ENCODE measurements around the gene SUFU.

Gene SUFU

DNA sequence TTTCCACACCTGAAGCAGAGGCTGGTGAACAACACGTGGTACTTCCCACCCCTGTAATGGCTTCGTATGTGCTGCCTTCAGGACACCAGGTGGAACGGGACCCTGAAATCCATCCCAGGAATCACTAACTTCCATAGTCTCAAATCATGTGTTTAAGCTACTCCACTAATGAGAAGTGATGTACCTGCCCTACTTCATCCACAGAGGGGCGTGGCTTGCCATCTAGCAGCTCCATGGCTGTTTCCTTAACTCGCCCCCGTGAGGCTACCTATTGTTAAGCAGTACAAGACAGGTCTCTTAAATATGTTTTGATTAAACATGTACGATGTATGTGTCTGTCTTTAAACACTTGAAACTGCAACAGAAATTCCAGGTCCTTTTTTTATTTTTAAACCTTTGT, 178.6 kb downstream of the SUFU start:
- peaks cover 31% of the 10 kb centered on the region for H3K4me1 ChIP-seq
- peak overlapping the region; percentile 29 for H3K27ac ChIP-seq
- no peaks in the 10 kb centered on the region for H3K9me3 ChIP-seq (ENCODE audit: control insufficient read depth, low read length)
- TF ChIP-seq, protein P1, sequence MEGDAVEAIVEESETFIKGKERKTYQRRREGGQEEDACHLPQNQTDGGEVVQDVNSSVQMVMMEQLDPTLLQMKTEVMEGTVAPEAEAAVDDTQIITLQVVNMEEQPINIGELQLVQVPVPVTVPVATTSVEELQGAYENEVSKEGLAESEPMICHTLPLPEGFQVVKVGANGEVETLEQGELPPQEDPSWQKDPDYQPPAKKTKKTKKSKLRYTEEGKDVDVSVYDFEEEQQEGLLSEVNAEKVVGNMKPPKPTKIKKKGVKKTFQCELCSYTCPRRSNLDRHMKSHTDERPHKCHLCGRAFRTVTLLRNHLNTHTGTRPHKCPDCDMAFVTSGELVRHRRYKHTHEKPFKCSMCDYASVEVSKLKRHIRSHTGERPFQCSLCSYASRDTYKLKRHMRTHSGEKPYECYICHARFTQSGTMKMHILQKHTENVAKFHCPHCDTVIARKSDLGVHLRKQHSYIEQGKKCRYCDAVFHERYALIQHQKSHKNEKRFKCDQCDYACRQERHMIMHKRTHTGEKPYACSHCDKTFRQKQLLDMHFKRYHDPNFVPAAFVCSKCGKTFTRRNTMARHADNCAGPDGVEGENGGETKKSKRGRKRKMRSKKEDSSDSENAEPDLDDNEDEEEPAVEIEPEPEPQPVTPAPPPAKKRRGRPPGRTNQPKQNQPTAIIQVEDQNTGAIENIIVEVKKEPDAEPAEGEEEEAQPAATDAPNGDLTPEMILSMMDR (IDR thresholded peaks at IDR 0.05) = no peak
- H3K4me2 ChIP-seq (ENCODE audit: low read length) = no peak overlapping the region
- no peaks in the 10 kb centered on the region for H3K36me3 ChIP-seq (ENCODE audit: control insufficient read depth, insufficient read depth, low read length)
- H3K9ac ChIP-seq = no peak overlapping the region
- peaks cover 10% of the 10 kb centered on the region for H3K79me2 ChIP-seq
- no peak overlapping the region for H2AFZ ChIP-seq
- no peak overlapping the region for H3K4me3 ChIP-seq (ENCODE audit: low read depth, low read length)
- H3K27me3 ChIP-seq (ENCODE audit: control insufficient read depth, insufficient read depth, low read length) = no peaks in the 10 kb centered on the region

DNA sequence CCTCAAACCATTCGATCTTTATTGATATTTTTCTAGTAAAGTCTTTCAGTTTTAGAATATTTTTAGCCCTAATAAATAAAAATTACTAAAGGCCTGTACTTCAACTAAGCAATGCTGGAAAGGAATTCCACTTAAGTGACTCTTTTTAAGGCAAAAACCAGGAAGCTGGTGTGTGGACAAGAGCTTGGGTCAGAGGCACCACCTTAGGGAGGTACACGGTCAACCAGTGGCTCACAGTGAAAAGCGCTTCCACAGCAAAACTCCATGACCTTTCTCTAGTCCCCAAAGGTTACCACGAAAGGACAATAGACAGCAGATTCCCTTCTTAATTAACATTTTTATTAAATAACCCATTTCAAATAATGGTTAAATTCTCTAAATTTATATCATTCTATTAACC, 179.2 kb downstream of the SUFU start:
- H3K27ac ChIP-seq = peak overlapping the region; percentile 29
- no peak overlapping the region for H3K4me3 ChIP-seq (ENCODE audit: low read depth, low read length)
- no peak overlapping the region for H2AFZ ChIP-seq
- peaks cover 25% of the 10 kb centered on the region for H3K4me1 ChIP-seq
- H3K36me3 ChIP-seq (ENCODE audit: control insufficient read depth, insufficient read depth, low read length) = no peaks in the 10 kb centered on the region
- no peak overlapping the region for H3K4me2 ChIP-seq (ENCODE audit: low read length)
- no peak overlapping the region for H3K9ac ChIP-seq
- H3K27me3 ChIP-seq (ENCODE audit: control insufficient read depth, insufficient read depth, low read length) = no peaks in the 10 kb centered on the region
- TF ChIP-seq, protein P1 (IDR thresholded peaks at IDR 0.05) = no peak
- peaks cover 10% of the 10 kb centered on the region for H3K79me2 ChIP-seq
- no peaks in the 10 kb centered on the region for H3K9me3 ChIP-seq (ENCODE audit: control insufficient read depth, low read length)
